ES-I3 (cell line): Measurements from ENCODE around the gene ALKBH8.
"Not testable (repeated sequence)": the region's sequence is repeated elsewhere in the genome, so short reads cannot be mapped to it uniquely, and the experiment has no call there.

ENCODE experiments used
- H3K36me3 ChIP-seq: 2 replicates; pipeline ENCODE4 v1.6.1; 2013; ENCODE audit warnings: mild to moderate bottlenecking, low read length, control low read depth, moderate library complexity; ENCODE audit not compliant: insufficient read depth
- H3K4me1 ChIP-seq: 2 replicates; pipeline ENCODE4 v1.6.1; 2013; ENCODE audit warnings: mild to moderate bottlenecking, control low read depth, low read length; ENCODE audit not compliant: insufficient read depth
- H3K9ac ChIP-seq: 2 replicates; pipeline ENCODE4 v1.6.1; 2013; ENCODE audit warnings: low read depth, mild to moderate bottlenecking, low read length, moderate library complexity
- H3K9me3 ChIP-seq: 2 replicates; pipeline ENCODE4 v1.6.1; 2013; ENCODE audit warnings: mild to moderate bottlenecking, low read length, moderate library complexity; ENCODE audit not compliant: control insufficient read depth, insufficient read depth

ALKBH8 gene

GRCh38 chr11:107591378-107592230 lies 26.1 kb upstream of the ALKBH8 start:
- Histone ChIP-seq H3K36me3 (no peaks in the 10 kb centered on the region), H3K9me3 (no peaks in the 10 kb centered on the region; the same call in 1 of the 2 replicates), H3K4me1 (peaks cover 8% of the 10 kb centered on the region; the same call in 1 of the 2 replicates), H3K9ac (peak overlapping the region; percentile 62; the same call in 1 of the 2 replicates)

GRCh38 chr11:107590460-107591377 lies 25.2 kb upstream of the ALKBH8 start, which contains the start of gene ELMOD1:
Gene ELMOD1 (plus strand): TSS chr11:107591147. CDS start chr11:107618190, 27,043 bp downstream.
- Histone ChIP-seq H3K9me3 (no peaks in the 10 kb centered on the region; the same call in 1 of the 2 replicates), H3K9ac (peak within 1 kb of the TSS; percentile 62), H3K36me3 (no peaks in the 10 kb centered on the region), H3K4me1 (peaks cover 8% of the 10 kb centered on the region; the same call in 1 of the 2 replicates)

- Histone ChIP-seq H3K4me1 (peaks cover 5% of the 10 kb centered on the region; the same call in 1 of the 2 replicates), H3K36me3 (no peaks in the 10 kb centered on the region), H3K9me3 (no peaks in the 10 kb centered on the region; the same call in 1 of the 2 replicates), H3K9ac (no peak overlapping the region)
Observed at GRCh38 chr11:107587306-107587979, 21.9 kb upstream of the ALKBH8 start.

- H3K9ac ChIP-seq: no peak overlapping the region
- no peaks in the 10 kb centered on the region for H3K36me3 ChIP-seq
- no peaks in the 10 kb centered on the region for H3K9me3 ChIP-seq
- H3K4me1 ChIP-seq: peaks cover 7% of the 10 kb centered on the region; the same call in 1 of the 2 replicates
Observed at GRCh38 chr11:107583629-107584195, 18.2 kb upstream of the ALKBH8 start.

GRCh38 chr11:107581147-107581546 lies 15.6 kb upstream of the ALKBH8 start:
- H3K9me3 ChIP-seq: no peaks in the 10 kb centered on the region
- H3K4me1 ChIP-seq: peaks cover 7% of the 10 kb centered on the region; the same call in 1 of the 2 replicates
- H3K36me3 ChIP-seq: no peaks in the 10 kb centered on the region
- no peak overlapping the region for H3K9ac ChIP-seq

GRCh38 chr11:107579169-107579568 lies 13.6 kb upstream of the ALKBH8 start:
- not testable (repeated sequence) for H3K36me3 ChIP-seq, H3K9ac ChIP-seq, H3K4me1 ChIP-seq, H3K9me3 ChIP-seq

GRCh38 chr11:107577346-107577711 lies 11.8 kb upstream of the ALKBH8 start:
- Histone ChIP-seq H3K9ac (no peak overlapping the region), H3K9me3 (no peaks in the 10 kb centered on the region), H3K36me3 (no peaks in the 10 kb centered on the region), H3K4me1 (peaks cover 5% of the 10 kb centered on the region; the same call in 1 of the 2 replicates)

- H3K9me3 ChIP-seq, H3K4me1 ChIP-seq: not testable (repeated sequence)
Observed at GRCh38 chr11:107576497-107577345, 11.2 kb upstream of the ALKBH8 start.

GRCh38 chr11:107573438-107573837 lies 7.9 kb upstream of the ALKBH8 start:
- Histone ChIP-seq H3K4me1 (no peaks in the 10 kb centered on the region), H3K9ac (no peak overlapping the region), H3K9me3 (no peaks in the 10 kb centered on the region), H3K36me3 (no peaks in the 10 kb centered on the region)

More at GRCh38 chr11:107576497-107577345, 11.2 kb upstream of the ALKBH8 start:
- H3K9ac ChIP-seq, H3K36me3 ChIP-seq: not testable (repeated sequence)

- no peak overlapping the region; the same call in 1 of the 2 replicates for H3K9ac ChIP-seq
- H3K36me3 ChIP-seq: no peaks in the 10 kb centered on the region
- H3K9me3 ChIP-seq: no peaks in the 10 kb centered on the region
- H3K4me1 ChIP-seq: peaks cover 2% of the 10 kb centered on the region; the same call in 1 of the 2 replicates
Observed at GRCh38 chr11:107570015-107570414, 4.5 kb upstream of the ALKBH8 start.

GRCh38 chr11:107567739-107568335 lies 2.3 kb upstream of the ALKBH8 start:
- H3K4me1 ChIP-seq: peaks cover 5% of the 10 kb centered on the region
- H3K36me3 ChIP-seq: no peaks in the 10 kb centered on the region
- no peak overlapping the region for H3K9ac ChIP-seq
- no peaks in the 10 kb centered on the region for H3K9me3 ChIP-seq

GRCh38 chr11:107566569-107566968 lies 1.0 kb upstream of the ALKBH8 start:
- Histone ChIP-seq H3K36me3 (no peaks in the 10 kb centered on the region), H3K9me3 (no peaks in the 10 kb centered on the region), H3K9ac (no peak overlapping the region; the same call in 1 of the 2 replicates), H3K4me1 (peaks cover 7% of the 10 kb centered on the region)
